Cardiac muscle cell (in vitro differentiated cells and primary cell): ENCODE results near the gene ITGA11. TPM values are rescaled to one million over a fixed set of nuclear protein-coding genes. Genes with fewer than 3 reads are reported as not detected.

Experiments used
- DNase-seq, 2 donors: peaks; one replicate each; pipeline versions ENCODE4 v3.0.0 to v3.0.0-alpha.2; 2010 to 2017; ENCODE audit warnings: low read depth in 1 of 2, low spot score in 1 of 2
- H3K27ac ChIP-seq: fragments of 200-600 bp; sonication (generic); 2 replicates; pipeline ENCODE4 v1.5.1; 2016
- H3K27me3 ChIP-seq: fragments of 200-600 bp; sonication (generic); 2 replicates; pipeline ENCODE4 v1.6.0; 2016; ENCODE audit warnings: control low read depth
- H3K36me3 ChIP-seq: fragments of 200-600 bp; sonication (generic); 2 replicates; pipeline ENCODE4 v1.5.1; 2016; ENCODE audit warnings: control low read depth
- H3K4me1 ChIP-seq: fragments of 200-600 bp; sonication (generic); 2 replicates; pipeline ENCODE4 v1.8.1; 2017; ENCODE audit warnings: low read depth, mild to moderate bottlenecking, mixed run types
- H3K4me3 ChIP-seq: fragments of 200-600 bp; sonication (generic); 2 replicates; pipeline ENCODE4 v1.5.1; 2016; ENCODE audit warnings: mild to moderate bottlenecking
- H3K9me3 ChIP-seq: fragments of 200-600 bp; sonication (generic); 2 replicates; pipeline ENCODE4 v1.5.1; 2017; ENCODE audit warnings: low read depth, mild to moderate bottlenecking, control low read depth
- CTCF ChIP-seq: IDR thresholded peaks from 2 replicates; pipeline ENCODE4 v1.5.1; 2012; ENCODE audit warnings: low read depth, mild to moderate bottlenecking, low read length
- polyA plus RNA-seq: library from polyadenylated mRNA; unstranded; fragments of >200 nt; fragmentation: Nextera tagmentation; extraction: Ambion mirVana; gene quantifications from 2 replicates; pipeline ENCODE4 v1.2.1, GENCODE V29; 2016
- total RNA-seq: library from RNA; depleted of rRNA; stranded (reverse); fragments of >200 nt; gene quantifications from 2 replicates; pipeline ENCODE4 v1.2.3, GENCODE V29; 2016

The ITGA11 gene
- total and polyA plus RNA-seq, 2 experiments from 2014 or later, result 0.12 to 1.2 TPM

DNA sequence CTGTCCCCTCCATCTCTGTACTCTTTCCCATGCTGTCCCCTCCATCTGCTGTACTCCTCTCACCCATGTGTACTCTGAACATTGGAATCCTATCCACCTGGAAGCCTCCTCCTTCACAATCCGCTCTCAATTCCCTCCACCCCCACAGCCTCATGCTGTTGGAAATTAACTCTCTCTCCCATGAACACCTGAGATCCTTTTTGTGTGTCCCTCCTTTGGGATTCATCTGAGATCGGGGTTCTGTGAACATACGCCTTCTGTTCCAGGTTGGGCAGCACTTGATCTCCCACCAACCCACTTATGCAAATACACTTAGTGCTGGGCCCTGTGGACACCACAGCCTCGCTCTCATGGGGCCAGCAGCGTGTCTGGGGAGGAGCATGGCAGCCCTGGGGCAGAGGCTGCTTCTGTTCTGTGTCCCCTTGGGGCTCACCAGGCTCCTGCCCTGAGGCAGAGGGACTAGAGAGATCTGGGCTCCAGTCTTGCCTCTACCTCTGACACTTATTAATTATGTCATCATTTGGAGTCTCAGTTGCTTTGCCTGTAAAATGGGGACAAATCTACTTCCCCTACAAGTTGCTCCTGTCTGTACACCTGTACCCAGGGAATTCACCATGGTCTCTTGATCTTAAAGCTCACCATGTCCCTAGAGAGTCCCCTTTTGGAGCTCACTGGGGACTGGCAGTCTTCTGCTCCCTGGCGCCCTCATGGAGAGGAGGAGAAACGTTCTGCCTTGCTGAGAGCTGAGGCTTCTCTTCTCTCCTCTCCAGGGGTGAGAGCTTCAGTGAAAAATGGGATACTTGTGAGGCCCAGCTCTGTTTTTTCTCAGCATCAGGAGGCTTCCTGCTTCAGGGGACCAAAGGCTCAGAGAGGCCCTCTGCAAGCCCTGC, 42.7 kb downstream of the ITGA11 start:
- H3K9me3 ChIP-seq, result no peaks in the 10 kb centered on the region
- DNase-seq, result no peak

DNA sequence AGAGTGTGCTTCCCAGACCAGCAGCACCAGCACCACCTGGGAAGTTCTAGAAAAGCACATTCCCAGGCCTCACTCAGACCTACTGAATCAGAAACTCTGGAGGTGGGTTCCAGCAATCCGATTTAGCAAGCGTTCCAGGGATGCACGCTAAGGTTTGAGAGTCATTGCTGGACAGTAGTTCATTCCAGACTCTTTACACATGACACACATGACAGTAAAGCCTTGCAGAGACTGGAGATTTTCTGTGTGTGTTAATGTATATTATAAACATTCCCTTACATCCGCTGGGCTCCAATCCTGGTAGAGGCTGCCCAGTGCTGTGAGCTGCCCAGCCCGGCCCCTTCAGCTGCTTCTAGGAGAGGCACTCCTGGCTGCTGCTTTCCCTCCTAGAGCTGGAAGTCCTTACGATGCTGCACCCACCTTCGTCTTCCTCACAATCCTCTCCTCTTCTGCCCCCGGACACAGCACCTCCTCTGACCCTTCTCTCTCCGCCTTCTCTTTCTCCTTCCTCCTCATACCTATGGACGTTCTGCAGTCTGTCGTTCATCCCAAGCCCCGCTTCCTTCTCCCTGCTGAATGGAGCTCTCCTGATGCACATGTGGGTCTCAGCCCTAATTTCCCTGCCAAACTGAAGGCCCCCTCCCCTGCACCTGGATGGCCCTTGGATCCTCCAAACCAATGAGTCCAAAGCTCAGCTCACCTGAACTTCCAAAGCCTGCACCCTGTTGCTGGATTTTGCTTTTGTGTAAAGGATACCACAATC, 44.4 kb downstream of the ITGA11 start:
- H3K36me3 ChIP-seq, result no peaks in the 10 kb centered on the region
- peaks cover 2% of the 10 kb centered on the region for H3K27me3 ChIP-seq
- no peak for DNase-seq
- H3K4me3 ChIP-seq, result no peak overlapping the region
- no peak for TF ChIP-seq CTCF
- H3K27ac ChIP-seq, result no peak overlapping the region
- no peaks in the 10 kb centered on the region for H3K4me1 ChIP-seq
- no peaks in the 10 kb centered on the region for H3K9me3 ChIP-seq

More for the DNA sequence above, 42.7 kb downstream of the ITGA11 start:
- no peak overlapping the region for H3K4me3 ChIP-seq
- TF ChIP-seq CTCF, result peak; percentile 3
- H3K27ac ChIP-seq, result no peak overlapping the region
- H3K4me1 ChIP-seq, result no peaks in the 10 kb centered on the region
- no peaks in the 10 kb centered on the region for H3K36me3 ChIP-seq
- peaks cover 2% of the 10 kb centered on the region for H3K27me3 ChIP-seq

DNA sequence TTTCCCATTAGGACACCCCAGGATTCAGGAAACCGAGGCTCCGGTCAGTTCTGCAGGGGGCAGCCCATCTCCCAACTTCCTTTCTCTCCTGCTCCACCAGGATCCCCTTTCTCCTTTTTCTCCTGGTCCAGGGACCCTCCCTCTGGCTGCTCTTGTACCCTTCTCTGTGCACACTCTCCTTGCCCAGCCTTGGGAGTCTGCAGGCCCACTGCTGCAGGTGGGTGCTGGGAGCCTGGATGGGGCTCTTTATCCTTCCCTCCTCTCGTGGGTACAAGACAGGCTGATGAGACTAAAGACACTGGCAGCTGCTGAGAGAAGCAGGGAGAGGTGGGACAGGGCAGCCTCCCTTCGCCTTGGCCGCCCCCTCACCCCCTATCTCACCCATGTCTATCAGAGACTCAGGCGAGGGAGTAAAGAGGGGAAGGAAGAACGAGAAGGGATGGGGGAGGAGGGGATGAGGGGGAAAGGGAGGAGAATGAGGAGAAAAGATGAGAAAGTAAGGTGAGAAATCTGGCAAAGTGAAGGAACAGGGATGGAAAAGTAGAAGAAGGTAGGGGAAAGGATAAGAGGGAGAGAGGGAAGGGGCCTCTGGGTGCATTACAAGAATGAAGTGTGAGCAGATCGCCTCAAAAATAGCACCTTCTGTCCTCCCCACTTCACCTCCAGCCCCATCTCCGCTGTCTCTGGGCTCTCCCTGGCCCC, 45.2 kb downstream of the ITGA11 start:
- DNase-seq, result no peak
- Histone ChIP-seq H3K4me3 (no peak overlapping the region), H3K4me1 (no peaks in the 10 kb centered on the region), H3K27me3 (peaks cover 2% of the 10 kb centered on the region), H3K9me3 (no peaks in the 10 kb centered on the region), H3K27ac (no peak overlapping the region), H3K36me3 (no peaks in the 10 kb centered on the region)
- no peak for TF ChIP-seq CTCF

DNA sequence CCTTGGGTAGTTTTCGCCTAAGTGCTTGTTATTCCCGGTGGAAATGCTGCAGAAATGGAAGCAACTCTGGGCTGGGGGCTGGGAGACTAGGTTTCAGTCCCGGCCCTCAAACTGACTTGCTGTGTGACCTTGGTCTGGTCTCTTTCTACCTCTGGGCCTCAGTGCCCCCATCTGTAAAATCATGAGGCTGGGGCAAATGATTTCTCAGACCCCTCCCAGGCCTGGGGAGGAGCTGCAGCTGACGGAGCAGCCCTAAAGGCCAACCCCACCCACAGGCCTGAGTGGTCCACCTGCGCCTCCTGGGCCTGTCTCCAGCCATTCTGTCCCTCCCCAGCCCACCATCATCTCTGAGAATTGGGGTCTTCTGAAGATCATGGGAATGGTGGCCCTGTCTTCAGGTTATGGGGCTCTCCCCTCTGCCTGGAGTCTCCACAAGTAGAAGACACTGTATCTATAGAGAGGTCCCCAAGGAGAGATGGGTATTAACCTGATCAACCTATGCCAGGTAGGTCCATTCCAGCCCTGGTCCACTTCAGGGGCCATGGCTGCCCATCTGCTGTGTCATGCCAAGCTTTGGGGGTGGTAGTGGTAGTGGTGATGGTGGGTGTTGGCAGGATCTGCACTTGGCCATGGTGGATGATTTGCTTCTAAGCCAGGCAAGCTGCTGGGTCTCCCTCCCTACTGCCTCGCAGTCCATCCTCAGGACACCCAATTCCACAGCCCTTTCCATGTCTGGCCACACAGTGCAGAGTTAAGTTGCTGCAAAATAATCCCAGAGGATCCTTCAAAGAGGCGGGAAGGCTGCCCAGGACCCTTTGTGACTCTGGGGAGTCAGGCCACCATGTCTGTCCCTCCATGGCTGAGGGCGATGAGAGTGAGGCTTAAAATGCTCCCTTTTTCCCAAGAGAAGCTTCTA, 46.0 kb downstream of the ITGA11 start:
- peaks cover 2% of the 10 kb centered on the region for H3K27me3 ChIP-seq
- no peak overlapping the region for H3K27ac ChIP-seq
- no peaks in the 10 kb centered on the region for H3K4me1 ChIP-seq
- TF ChIP-seq CTCF, result no peak
- no peaks in the 10 kb centered on the region for H3K9me3 ChIP-seq
- H3K4me3 ChIP-seq, result no peak overlapping the region
- no peak for DNase-seq
- H3K36me3 ChIP-seq, result no peaks in the 10 kb centered on the region

GRCh38 chr15:68385240-68385561, 46.8 kb downstream of the ITGA11 start:
- Histone ChIP-seq H3K4me3 (no peak overlapping the region), H3K36me3 (no peaks in the 10 kb centered on the region), H3K4me1 (no peaks in the 10 kb centered on the region), H3K27ac (no peak overlapping the region), H3K27me3 (peaks cover 2% of the 10 kb centered on the region), H3K9me3 (no peaks in the 10 kb centered on the region)
- no peak for DNase-seq
- TF ChIP-seq CTCF, result no peak
